HG03135 (cell line): ENCODE data around the gene AFF4.
"Not testable (repeated sequence)": the region's sequence is repeated elsewhere in the genome, so short reads cannot be mapped to it uniquely, and the experiment has no call there.

Source experiments
- ATAC-seq: cut with Tn5 transposase; IDR thresholded peaks from one replicate; pipeline ENCODE4 v1.9.1; 2021; ENCODE audit warnings: mild to moderate bottlenecking, moderate library complexity; ENCODE audit not compliant: unreplicated experiment

The AFF4 gene

GRCh38 chr5:132860742-132861141 is 102.7 kb downstream of the AFF4 start:
- ATAC-seq, result no peak

GRCh38 chr5:132859889-132860437 is 103.5 kb downstream of the AFF4 start:
- ATAC-seq, result no peak

DNA sequence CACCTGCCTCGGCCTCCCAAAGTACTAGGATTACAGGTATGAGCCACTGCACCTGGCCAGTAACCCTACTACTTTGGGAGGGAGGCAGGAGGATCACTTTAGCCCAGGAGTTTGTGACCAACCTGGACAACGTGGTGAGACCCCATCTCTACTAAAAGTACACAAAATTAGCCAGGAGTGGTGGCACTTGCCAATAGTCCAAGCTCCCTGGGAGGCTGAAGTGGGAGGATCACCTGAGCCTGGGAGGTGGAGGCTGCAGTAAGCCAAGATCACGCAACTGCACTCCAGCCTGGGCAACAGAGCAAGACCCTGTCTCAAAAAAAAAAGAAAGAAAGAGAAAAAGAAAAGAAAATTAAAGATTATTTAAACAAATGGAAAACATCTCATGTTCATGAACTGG is 107.4 kb downstream of the AFF4 start:
- ATAC-seq, result no peak

DNA sequence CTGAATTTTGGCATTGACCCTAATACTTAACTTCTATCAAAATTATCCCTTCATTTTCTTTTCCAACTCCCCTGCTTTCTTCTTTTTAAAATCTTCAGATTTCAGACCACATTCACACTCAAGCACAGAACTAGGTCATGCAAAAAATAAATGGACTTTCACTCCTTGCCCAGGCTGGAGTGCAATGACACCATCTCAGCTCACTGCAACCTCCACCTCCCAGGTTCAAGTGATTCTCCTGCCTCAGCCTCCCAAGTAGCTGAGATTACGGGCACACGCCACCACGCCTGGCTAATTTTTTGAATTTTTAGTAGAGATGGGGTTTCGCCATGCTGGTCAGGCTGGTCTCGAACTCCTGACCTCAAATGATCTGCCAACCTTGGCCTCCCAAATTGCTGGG is 108.4 kb downstream of the AFF4 start:
- not testable (repeated sequence) for ATAC-seq

GRCh38 chr5:132854301-132854700 is 109.1 kb downstream of the AFF4 start:
- no peak for ATAC-seq

GRCh38 chr5:132853790-132854189 is 109.6 kb downstream of the AFF4 start:
- ATAC-seq, result no peak

DNA sequence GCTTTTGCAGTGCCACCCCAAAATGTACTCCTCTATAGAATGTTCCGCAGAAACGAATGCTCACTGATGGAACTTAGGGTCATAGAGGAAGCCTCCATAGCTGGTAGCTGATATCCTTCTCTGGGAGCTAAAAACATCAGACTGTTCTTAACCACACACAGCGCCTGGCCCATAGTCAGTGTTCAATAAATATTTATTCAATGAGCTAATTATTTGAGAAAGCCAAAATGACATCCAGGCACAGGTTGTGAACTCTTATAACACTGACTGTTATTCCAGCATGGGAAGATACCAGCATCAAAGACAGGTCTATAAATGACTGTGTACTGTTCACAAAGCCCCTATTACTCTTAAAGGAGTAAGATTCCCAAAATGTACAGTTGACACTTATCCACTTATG is 110.1 kb downstream of the AFF4 start:
- no peak for ATAC-seq

- no peak for ATAC-seq
These were observed 113.4 kb downstream of the AFF4 start for GRCh38 chr5:132850066-132850465.

- ATAC-seq, result no peak
These were observed 114.1 kb downstream of the AFF4 start for GRCh38 chr5:132849347-132849746.

GRCh38 chr5:132848270-132848669 is 115.2 kb downstream of the AFF4 start:
- no peak for ATAC-seq

GRCh38 chr5:132841305-132841704 is 122.1 kb downstream of the AFF4 start:
- ATAC-seq, result no peak

GRCh38 chr5:132840896-132841295 is 122.5 kb downstream of the AFF4 start:
- no peak for ATAC-seq

GRCh38 chr5:132840313-132840712 is 123.1 kb downstream of the AFF4 start:
- ATAC-seq, result no peak

GRCh38 chr5:132839426-132840301 is 123.8 kb downstream of the AFF4 start:
- ATAC-seq, result no peak

DNA sequence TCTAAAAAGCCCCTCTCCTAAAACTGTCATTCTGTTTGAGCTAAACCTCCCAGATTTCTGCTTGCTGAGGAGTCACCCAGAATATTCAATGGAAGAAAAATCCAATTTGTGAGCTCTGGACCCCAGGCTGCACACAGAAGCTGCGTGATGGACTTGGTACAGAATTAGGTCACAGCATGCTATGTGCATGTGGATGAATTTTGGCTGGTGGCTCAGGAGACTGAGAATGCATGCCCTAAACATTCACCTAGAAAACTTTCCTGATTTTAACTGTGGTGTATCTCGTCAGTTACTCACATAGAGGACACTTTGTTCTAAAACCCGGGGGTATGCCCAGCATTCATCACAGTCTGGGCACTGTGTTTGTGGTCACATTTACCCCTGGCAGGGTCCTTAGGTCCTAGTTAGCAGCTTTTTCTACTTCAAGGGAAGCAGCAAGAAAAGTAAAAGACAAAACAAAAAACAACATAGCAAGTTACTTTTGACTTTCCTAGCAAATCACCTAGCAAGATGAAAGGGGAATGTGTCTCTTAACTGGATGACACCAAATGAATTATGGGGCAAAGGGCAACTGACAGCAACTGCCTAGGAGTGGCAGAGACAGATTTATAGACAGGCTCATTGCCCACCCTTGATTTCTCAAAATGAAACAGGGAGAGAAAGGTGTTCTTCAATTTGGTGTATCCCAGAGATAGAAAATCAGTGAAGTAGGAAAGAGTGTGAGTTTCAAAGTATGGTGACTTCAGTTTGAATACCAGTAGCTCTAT is 124.7 kb downstream of the AFF4 start:
- ATAC-seq, result no peak

DNA sequence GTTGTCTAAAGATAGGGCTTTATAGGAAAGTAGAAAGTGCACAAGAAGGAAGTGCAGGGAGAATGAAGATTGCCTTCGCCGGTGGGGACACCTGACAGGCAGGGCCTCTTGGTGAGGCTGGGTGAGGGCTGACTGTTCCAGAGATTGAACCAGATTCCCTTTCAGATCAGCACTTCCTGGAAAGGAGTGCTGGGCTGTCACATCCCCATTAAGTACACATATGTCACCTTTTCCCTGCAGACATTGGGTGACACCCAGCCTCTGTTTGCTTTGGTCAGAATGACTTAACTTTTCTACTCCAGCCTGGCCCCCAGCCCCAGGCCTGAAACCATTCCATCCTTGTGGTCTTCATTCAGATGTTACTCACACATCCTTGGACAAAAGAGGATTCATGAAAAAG is 125.6 kb downstream of the AFF4 start:
- ATAC-seq, result no peak

DNA sequence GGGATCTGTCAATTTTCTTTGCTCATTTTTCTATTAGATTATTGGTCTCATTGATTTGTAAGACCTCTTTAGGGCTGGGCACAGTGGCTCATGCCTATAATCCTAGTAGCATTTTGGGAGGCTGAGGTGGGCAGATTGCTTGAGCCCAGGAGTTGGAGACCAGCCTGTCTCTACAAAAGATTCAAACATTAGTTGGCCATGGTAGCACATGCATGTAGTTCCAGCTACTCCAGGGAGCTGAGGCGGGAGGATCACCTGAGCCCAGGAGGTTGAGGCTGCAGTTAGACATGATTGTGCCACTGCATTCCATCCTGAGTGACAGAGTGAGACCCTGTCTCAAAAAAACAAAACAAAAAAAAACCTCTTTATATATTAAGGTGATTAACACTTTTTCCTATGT is 126.6 kb downstream of the AFF4 start:
- ATAC-seq, result no peak

DNA sequence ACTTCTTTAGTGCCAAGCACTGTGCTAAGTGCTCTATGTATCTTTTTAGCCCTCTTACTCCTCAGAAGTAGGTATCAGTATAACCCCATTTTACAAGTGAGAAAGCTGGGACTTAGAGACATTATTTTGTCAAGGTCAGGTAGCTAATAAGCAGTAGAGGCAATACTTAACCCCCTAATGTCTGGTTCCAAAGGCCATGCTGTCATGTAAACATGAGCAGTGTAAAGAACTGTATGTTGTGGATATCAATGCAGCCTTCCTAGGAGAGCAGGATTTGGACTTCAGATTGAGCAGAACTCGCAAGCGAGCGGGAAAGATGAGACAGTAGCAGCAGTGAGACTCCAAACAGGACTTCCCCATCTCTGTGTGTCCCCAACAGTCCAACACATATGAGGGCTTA is 129.4 kb downstream of the AFF4 start:
- no peak for ATAC-seq

DNA sequence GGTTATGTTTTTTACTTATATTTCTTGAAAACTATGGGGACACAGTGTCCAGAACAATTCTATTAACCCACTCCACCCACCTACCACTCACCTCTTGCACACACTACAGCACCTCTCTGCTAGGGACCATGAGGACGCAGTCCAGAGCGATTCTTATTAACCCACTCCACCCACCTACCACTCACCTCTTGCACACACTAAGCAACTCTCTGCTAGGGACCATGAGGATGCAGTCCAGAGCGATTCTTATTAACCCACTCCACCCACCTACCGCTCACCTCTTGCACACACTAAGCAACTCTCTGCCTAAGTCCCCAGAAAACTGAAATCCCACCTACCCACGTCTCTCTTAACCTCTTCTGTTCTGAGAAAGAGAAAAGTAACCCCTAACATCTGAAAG is 130.8 kb downstream of the AFF4 start:
- ATAC-seq, result no peak

DNA sequence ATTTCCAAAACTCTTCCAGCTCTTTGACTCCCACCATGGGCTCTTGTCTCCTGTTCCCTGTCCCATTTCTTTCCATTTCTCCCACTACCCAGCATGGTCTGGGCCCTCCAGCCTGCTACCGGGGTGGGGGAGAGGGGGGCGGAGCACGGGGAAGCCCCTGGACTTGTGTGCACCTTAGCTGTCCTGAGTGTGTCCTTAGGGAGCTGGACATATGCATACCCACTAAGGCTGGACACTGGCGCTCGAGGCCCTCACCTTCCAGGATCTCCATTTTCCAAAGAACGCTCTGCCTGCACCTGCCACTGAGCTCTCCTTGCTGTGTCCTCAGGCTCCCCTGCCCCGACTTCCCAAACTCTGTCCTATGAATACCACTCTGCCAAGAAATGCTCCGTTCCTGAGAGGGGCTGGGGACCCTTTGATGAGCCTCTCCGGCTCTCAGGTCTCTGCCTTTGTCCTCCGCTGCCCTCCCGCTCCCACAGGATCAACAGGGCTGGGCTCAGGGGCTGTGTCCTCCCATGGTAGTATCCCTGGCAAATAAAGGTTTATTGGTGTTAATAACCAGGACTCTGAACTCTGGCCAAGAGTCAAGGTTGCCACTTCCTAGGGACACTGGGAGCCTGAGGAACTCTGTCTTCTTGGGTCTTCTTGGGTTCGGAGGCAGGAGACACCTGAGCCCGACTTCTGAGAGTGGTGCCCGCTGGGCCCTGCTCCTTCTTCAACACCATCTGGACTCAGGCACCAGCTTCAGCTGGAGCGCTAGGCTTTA is 132.2 kb downstream of the AFF4 start:
- ATAC-seq, result no peak

GRCh38 chr5:132830436-132831094 is 132.9 kb downstream of the AFF4 start, which contains the start of gene SHROOM1:
TSS of gene SHROOM1 (minus strand) at chr5:132830647. CDS start at chr5:132826140, 4,507 bp downstream.
- ATAC-seq, result peak; percentile 68
